GM23338 (cell line): Measurements from ENCODE around the gene CELF2. TPM values are rescaled to one million over a fixed set of nuclear protein-coding genes. Genes with fewer than 3 reads are reported as not detected.

Experiments
- ATAC-seq: fragments of 200-7000 bp; cut with Tn5 transposase; 3 replicates; pipeline ENCODE4 v1.9.1; 2020
- DNase-seq: peaks from one replicate; pipeline ENCODE4 v3.0.0-alpha.2; 2015; ENCODE audit warnings: low spot score
- H2AFZ ChIP-seq: fragments of 200-600 bp; sonication (generic); 2 replicates; pipeline ENCODE4 v1.8.0; 2016; ENCODE audit warnings: antibody characterized with exemption, mild to moderate bottlenecking, moderate library complexity
- H3F3A ChIP-seq: fragments of 200-600 bp; sonication (generic); replicated peaks from 2 replicates; pipeline ENCODE4 v1.8.0; 2017; ENCODE audit warnings: antibody characterized with exemption, mixed run types, low read depth
- H3K27ac ChIP-seq: fragments of 200-600 bp; sonication (generic); 2 replicates; pipeline ENCODE4 v1.6.1; 2016; ENCODE audit warnings: low read depth
- H3K27me3 ChIP-seq: fragments of 200-600 bp; sonication (generic); 2 replicates; pipeline ENCODE4 v1.8.0; 2016; ENCODE audit warnings: mild to moderate bottlenecking, mixed run types, moderate library complexity; ENCODE audit not compliant: insufficient read depth
- H3K36me3 ChIP-seq: fragments of 200-600 bp; sonication (generic); 2 replicates; pipeline ENCODE4 v1.8.0; 2016; ENCODE audit warnings: mild to moderate bottlenecking; ENCODE audit not compliant: insufficient read depth
- H3K4me1 ChIP-seq: fragments of 200-600 bp; sonication (generic); 2 replicates; pipeline ENCODE4 v1.8.0; 2016; ENCODE audit warnings: mild to moderate bottlenecking, moderate library complexity; ENCODE audit not compliant: insufficient read depth
- H3K4me2 ChIP-seq: fragments of 200-600 bp; sonication (generic); 2 replicates; pipeline ENCODE4 v1.7.1; 2017; ENCODE audit warnings: mixed run types
- H3K4me3 ChIP-seq: fragments of 200-600 bp; sonication (generic); 2 replicates; pipeline ENCODE4 v1.6.1; 2016; ENCODE audit warnings: mixed run types
- H3K79me2 ChIP-seq: fragments of 200-600 bp; sonication (generic); replicated peaks from 2 replicates; pipeline ENCODE4 v1.8.0; 2017; ENCODE audit warnings: mild to moderate bottlenecking; ENCODE audit not compliant: insufficient read depth
- H3K9me2 ChIP-seq: fragments of 200-600 bp; sonication (generic); 2 replicates; pipeline ENCODE4 v1.8.0; 2017; ENCODE audit not compliant: insufficient read depth
- H4K20me1 ChIP-seq: fragments of 200-600 bp; sonication (generic); replicated peaks from 2 replicates; pipeline ENCODE4 v1.8.0; 2017; ENCODE audit warnings: mild to moderate bottlenecking; ENCODE audit not compliant: insufficient read depth
- H3K27ac Mint-ChIP-seq: 2 replicates; pipeline ENCODE4 v1.8.0; 2020; ENCODE audit warnings: inconsistent platforms, mild to moderate bottlenecking, moderate library complexity, mixed read lengths
- H3K27me3 Mint-ChIP-seq: 3 replicates; pipeline ENCODE4 v1.8.0; 2022; ENCODE audit warnings: low read depth, mild to moderate bottlenecking, moderate library complexity, mixed read lengths, inconsistent platforms; ENCODE audit not compliant: insufficient read depth, poor library complexity
- H3K36me3 Mint-ChIP-seq: 3 replicates; pipeline ENCODE4 v1.8.0; 2021; ENCODE audit warnings: low read depth, mild to moderate bottlenecking, inconsistent platforms, moderate library complexity, mixed read lengths
- H3K4me1 Mint-ChIP-seq: 3 replicates; pipeline ENCODE4 v1.8.0; 2020; ENCODE audit warnings: mild to moderate bottlenecking, inconsistent platforms, mixed read lengths
- H3K4me3 Mint-ChIP-seq: 3 replicates; pipeline ENCODE4 v1.8.0; 2021; ENCODE audit warnings: moderate library complexity, mild to moderate bottlenecking, inconsistent platforms, mixed read lengths
- H3K9me3 Mint-ChIP-seq: 3 replicates; pipeline ENCODE4 v1.8.0; 2020; ENCODE audit warnings: moderate library complexity, mild to moderate bottlenecking, inconsistent platforms, mixed read lengths
- CREB1 ChIP-seq: fragments of 250-450 bp; sonication (Bioruptor Pico); IDR thresholded peaks from 2 replicates; pipeline ENCODE4 v1.5.0; 2020; ENCODE audit warnings: low read depth, mild to moderate bottlenecking, moderate library complexity
- EZH2 ChIP-seq: fragments of 200-600 bp; sonication (generic); IDR thresholded peaks from one replicate; pipeline ENCODE4 v1.8.0; 2017; ENCODE audit warnings: antibody characterized with exemption, mild to moderate bottlenecking, low read depth; ENCODE audit not compliant: unreplicated experiment
- EZH2phosphoT487 ChIP-seq: fragments of 200-600 bp; sonication (generic); IDR thresholded peaks from one replicate; pipeline ENCODE4 v1.8.1; 2018; ENCODE audit warnings: antibody characterized with exemption; ENCODE audit not compliant: unreplicated experiment
- JUNB ChIP-seq: IDR thresholded peaks from one replicate; pipeline ENCODE4 v1.6.1; 2016; ENCODE audit warnings: antibody characterized with exemption; ENCODE audit not compliant: unreplicated experiment
- NANOG ChIP-seq: IDR thresholded peaks from 2 replicates; pipeline ENCODE4 v1.6.1; 2016; ENCODE audit warnings: antibody characterized with exemption, borderline replicate concordance
- POLR2AphosphoS5 ChIP-seq: IDR thresholded peaks from 2 replicates; pipeline ENCODE4 v1.6.1; 2016; ENCODE audit warnings: antibody characterized with exemption, low read depth
- STAT1 ChIP-seq: IDR thresholded peaks from one replicate; pipeline ENCODE4 v1.6.1; 2016; ENCODE audit warnings: antibody characterized with exemption; ENCODE audit not compliant: unreplicated experiment
- ZNF114 ChIP-seq: fragments of 250-450 bp; sonication (Bioruptor Pico); IDR thresholded peaks from 2 replicates; pipeline ENCODE4 v1.5.0; 2020; ENCODE audit warnings: mild to moderate bottlenecking, moderate library complexity
- ZNF331 ChIP-seq: fragments of 250-450 bp; sonication (Bioruptor Pico); IDR thresholded peaks from 2 replicates; pipeline ENCODE4 v1.5.0; 2020; ENCODE audit warnings: low read depth, mild to moderate bottlenecking, moderate library complexity
- polyA plus RNA-seq: library from polyadenylated mRNA; unstranded; fragments of >200 nt; fragmentation: Nextera tagmentation; extraction: Ambion mirVana; gene quantifications from 2 replicates; pipeline ENCODE4 v1.2.1, GENCODE V29; 2016
- total RNA-seq: library from RNA; depleted of rRNA; stranded (reverse); fragments of >200 nt; shearing (Covaris generic); gene quantifications from 2 replicates; pipeline ENCODE4 v1.2.3, GENCODE V29; 2014
- TF ChIP-seq, protein P1 (sequence below): IDR thresholded peaks from 2 replicates; pipeline ENCODE4 v1.6.1; 2016; ENCODE audit warnings: antibody characterized with exemption
- TF ChIP-seq, protein P2 (sequence below): IDR thresholded peaks from one replicate; pipeline ENCODE4 v1.6.1; 2018; ENCODE audit warnings: antibody characterized with exemption; ENCODE audit not compliant: unreplicated experiment
- TF ChIP-seq, protein P3 (sequence below): fragments of 250-450 bp; sonication (Bioruptor Pico); IDR thresholded peaks from 2 replicates; pipeline ENCODE4 v1.5.0; 2020; ENCODE audit warnings: mild to moderate bottlenecking, moderate library complexity
- TF ChIP-seq, protein P4 (sequence below), 2 experiments: fragments of 200-600 bp in 1 of 2; sonication (generic) in 1 of 2; conservative IDR thresholded peaks; 2 replicates each; pipeline versions ENCODE4 v1.5.1 to v1.6.1; 2016 to 2017; ENCODE audit warnings: antibody characterized with exemption in 2 of 2, low read depth in 2 of 2, mild to moderate bottlenecking in 2 of 2, moderate library complexity in 1 of 2

Gene CELF2
- total and polyA plus RNA-seq, 2 experiments from 2014 or later = 18.1 to 22.5 TPM

DNA sequence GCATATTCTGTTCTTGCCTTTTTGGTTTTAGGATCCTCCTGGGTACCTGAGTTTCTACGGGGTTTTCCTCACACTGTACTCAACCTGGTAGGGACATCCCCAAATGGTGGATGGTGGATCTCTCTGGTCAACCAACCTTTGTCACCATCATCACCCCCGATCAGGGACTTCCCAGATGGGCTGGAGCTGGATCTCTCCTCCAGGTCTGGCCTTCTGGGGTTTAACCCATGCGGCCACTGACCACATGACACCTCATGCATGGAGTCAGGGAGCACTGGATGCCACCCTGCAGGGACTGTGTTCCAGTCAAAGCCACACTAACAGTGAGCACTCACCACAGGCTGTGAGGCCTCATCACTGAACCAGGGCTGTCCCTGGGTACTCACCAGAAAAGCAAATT lies 80.0 kb downstream of the CELF2 start:
- TF ChIP-seq NANOG (no peak), EZH2phosphoT487 (no peak), POLR2AphosphoS5 (no peak), STAT1 (no peak), ZNF114 (no peak), JUNB (no peak), ZNF331 (CRISPR knock-in tag) (no peak), EZH2 (no peak), CREB1 (CRISPR knock-in tag) (no peak)
- TF ChIP-seq, protein P1, sequence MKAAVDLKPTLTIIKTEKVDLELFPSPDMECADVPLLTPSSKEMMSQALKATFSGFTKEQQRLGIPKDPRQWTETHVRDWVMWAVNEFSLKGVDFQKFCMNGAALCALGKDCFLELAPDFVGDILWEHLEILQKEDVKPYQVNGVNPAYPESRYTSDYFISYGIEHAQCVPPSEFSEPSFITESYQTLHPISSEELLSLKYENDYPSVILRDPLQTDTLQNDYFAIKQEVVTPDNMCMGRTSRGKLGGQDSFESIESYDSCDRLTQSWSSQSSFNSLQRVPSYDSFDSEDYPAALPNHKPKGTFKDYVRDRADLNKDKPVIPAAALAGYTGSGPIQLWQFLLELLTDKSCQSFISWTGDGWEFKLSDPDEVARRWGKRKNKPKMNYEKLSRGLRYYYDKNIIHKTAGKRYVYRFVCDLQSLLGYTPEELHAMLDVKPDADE = no peak
- TF ChIP-seq, protein P2, sequence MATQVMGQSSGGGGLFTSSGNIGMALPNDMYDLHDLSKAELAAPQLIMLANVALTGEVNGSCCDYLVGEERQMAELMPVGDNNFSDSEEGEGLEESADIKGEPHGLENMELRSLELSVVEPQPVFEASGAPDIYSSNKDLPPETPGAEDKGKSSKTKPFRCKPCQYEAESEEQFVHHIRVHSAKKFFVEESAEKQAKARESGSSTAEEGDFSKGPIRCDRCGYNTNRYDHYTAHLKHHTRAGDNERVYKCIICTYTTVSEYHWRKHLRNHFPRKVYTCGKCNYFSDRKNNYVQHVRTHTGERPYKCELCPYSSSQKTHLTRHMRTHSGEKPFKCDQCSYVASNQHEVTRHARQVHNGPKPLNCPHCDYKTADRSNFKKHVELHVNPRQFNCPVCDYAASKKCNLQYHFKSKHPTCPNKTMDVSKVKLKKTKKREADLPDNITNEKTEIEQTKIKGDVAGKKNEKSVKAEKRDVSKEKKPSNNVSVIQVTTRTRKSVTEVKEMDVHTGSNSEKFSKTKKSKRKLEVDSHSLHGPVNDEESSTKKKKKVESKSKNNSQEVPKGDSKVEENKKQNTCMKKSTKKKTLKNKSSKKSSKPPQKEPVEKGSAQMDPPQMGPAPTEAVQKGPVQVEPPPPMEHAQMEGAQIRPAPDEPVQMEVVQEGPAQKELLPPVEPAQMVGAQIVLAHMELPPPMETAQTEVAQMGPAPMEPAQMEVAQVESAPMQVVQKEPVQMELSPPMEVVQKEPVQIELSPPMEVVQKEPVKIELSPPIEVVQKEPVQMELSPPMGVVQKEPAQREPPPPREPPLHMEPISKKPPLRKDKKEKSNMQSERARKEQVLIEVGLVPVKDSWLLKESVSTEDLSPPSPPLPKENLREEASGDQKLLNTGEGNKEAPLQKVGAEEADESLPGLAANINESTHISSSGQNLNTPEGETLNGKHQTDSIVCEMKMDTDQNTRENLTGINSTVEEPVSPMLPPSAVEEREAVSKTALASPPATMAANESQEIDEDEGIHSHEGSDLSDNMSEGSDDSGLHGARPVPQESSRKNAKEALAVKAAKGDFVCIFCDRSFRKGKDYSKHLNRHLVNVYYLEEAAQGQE = no peak
- TF ChIP-seq, protein P3, sequence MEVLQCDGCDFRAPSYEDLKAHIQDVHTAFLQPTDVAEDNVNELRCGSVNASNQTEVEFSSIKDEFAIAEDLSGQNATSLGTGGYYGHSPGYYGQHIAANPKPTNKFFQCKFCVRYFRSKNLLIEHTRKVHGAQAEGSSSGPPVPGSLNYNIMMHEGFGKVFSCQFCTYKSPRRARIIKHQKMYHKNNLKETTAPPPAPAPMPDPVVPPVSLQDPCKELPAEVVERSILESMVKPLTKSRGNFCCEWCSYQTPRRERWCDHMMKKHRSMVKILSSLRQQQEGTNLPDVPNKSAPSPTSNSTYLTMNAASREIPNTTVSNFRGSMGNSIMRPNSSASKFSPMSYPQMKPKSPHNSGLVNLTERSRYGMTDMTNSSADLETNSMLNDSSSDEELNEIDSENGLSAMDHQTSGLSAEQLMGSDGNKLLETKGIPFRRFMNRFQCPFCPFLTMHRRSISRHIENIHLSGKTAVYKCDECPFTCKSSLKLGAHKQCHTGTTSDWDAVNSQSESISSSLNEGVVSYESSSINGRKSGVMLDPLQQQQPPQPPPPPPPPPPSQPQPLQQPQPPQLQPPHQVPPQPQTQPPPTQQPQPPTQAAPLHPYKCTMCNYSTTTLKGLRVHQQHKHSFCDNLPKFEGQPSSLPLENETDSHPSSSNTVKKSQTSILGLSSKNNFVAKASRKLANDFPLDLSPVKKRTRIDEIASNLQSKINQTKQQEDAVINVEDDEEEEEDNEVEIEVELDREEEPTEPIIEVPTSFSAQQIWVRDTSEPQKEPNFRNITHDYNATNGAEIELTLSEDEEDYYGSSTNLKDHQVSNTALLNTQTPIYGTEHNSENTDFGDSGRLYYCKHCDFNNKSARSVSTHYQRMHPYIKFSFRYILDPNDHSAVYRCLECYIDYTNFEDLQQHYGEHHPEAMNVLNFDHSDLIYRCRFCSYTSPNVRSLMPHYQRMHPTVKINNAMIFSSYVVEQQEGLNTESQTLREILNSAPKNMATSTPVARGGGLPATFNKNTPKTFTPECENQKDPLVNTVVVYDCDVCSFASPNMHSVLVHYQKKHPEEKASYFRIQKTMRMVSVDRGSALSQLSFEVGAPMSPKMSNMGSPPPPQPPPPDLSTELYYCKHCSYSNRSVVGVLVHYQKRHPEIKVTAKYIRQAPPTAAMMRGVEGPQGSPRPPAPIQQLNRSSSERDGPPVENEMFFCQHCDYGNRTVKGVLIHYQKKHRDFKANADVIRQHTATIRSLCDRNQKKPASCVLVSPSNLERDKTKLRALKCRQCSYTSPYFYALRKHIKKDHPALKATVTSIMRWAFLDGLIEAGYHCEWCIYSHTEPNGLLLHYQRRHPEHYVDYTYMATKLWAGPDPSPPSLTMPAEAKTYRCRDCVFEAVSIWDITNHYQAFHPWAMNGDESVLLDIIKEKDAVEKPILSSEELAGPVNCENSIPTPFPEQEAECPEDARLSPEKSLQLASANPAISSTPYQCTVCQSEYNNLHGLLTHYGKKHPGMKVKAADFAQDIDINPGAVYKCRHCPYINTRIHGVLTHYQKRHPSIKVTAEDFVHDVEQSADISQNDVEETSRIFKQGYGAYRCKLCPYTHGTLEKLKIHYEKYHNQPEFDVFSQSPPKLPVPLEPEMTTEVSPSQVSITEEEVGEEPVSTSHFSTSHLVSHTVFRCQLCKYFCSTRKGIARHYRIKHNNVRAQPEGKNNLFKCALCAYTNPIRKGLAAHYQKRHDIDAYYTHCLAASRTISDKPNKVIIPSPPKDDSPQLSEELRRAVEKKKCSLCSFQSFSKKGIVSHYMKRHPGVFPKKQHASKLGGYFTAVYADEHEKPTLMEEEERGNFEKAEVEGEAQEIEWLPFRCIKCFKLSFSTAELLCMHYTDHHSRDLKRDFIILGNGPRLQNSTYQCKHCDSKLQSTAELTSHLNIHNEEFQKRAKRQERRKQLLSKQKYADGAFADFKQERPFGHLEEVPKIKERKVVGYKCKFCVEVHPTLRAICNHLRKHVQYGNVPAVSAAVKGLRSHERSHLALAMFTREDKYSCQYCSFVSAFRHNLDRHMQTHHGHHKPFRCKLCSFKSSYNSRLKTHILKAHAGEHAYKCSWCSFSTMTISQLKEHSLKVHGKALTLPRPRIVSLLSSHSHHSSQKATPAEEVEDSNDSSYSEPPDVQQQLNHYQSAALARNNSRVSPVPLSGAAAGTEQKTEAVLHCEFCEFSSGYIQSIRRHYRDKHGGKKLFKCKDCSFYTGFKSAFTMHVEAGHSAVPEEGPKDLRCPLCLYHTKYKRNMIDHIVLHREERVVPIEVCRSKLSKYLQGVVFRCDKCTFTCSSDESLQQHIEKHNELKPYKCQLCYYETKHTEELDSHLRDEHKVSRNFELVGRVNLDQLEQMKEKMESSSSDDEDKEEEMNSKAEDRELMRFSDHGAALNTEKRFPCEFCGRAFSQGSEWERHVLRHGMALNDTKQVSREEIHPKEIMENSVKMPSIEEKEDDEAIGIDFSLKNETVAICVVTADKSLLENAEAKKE (CRISPR knock-in tag) = no peak
- TF ChIP-seq, protein P4, sequence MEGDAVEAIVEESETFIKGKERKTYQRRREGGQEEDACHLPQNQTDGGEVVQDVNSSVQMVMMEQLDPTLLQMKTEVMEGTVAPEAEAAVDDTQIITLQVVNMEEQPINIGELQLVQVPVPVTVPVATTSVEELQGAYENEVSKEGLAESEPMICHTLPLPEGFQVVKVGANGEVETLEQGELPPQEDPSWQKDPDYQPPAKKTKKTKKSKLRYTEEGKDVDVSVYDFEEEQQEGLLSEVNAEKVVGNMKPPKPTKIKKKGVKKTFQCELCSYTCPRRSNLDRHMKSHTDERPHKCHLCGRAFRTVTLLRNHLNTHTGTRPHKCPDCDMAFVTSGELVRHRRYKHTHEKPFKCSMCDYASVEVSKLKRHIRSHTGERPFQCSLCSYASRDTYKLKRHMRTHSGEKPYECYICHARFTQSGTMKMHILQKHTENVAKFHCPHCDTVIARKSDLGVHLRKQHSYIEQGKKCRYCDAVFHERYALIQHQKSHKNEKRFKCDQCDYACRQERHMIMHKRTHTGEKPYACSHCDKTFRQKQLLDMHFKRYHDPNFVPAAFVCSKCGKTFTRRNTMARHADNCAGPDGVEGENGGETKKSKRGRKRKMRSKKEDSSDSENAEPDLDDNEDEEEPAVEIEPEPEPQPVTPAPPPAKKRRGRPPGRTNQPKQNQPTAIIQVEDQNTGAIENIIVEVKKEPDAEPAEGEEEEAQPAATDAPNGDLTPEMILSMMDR (conservative IDR thresholded peaks at IDR 0.05; ENCODE audit: low read depth in 2 of 2) = no peak
- ATAC-seq (no peak), DNase-seq (no peak)
- Histone ChIP-seq H3K36me3 (no peaks in the 10 kb centered on the region), H3K4me2 (no peak overlapping the region), H3K9me2 (0 out of 2 replicates have a peak, but pooled peaks cover 3% of the 10 kb centered on the region), H2AFZ (no peak overlapping the region), H3K27ac (no peak overlapping the region), H3F3A (no peaks in the 10 kb centered on the region), H3K4me1 (peaks cover 36% of the 10 kb centered on the region), H4K20me1 (no peaks in the 10 kb centered on the region), H3K79me2 (no peaks in the 10 kb centered on the region), H3K4me3 (no peak overlapping the region), H3K27me3 (no peaks in the 10 kb centered on the region)
- no peaks in the 10 kb centered on the region for H3K36me3 Mint-ChIP-seq
- H3K27ac Mint-ChIP-seq = no peak overlapping the region
- peaks cover 32% of the 10 kb centered on the region for H3K4me1 Mint-ChIP-seq
- H3K9me3 Mint-ChIP-seq = no peaks in the 10 kb centered on the region
- H3K4me3 Mint-ChIP-seq = no peak overlapping the region
- peaks cover 7% of the 10 kb centered on the region for H3K27me3 Mint-ChIP-seq
